Skeletal muscle tissue (tissue), 4 donors: Measurements from ENCODE around the gene BAIAP3. TPM values are rescaled to one million over a fixed set of nuclear protein-coding genes. Genes with fewer than 3 reads are reported as not detected.

Source experiments
- H3K27ac ChIP-seq: one replicate; pipeline ENCODE4 v1.7.0; 2013; ENCODE audit warnings: mild to moderate bottlenecking, low read depth, low read length, inconsistent platforms
- H3K27me3 ChIP-seq, 3 donors: one replicate each; pipeline ENCODE4 v1.7.0; 2013; ENCODE audit warnings: low read length in 3 of 3; ENCODE audit not compliant: control insufficient read depth in 3 of 3, insufficient read depth in 3 of 3
- H3K36me3 ChIP-seq, 3 donors: one replicate each; pipeline ENCODE4 v1.7.0; 2013; ENCODE audit warnings: low read length in 3 of 3; ENCODE audit not compliant: control insufficient read depth in 3 of 3, insufficient read depth in 3 of 3
- H3K4me1 ChIP-seq, 3 donors: one replicate each; pipeline ENCODE4 v1.7.0; 2013; ENCODE audit warnings: low read length in 3 of 3, mild to moderate bottlenecking in 3 of 3; ENCODE audit not compliant: control insufficient read depth in 3 of 3, insufficient read depth in 3 of 3
- H3K4me3 ChIP-seq, 3 donors: one replicate each; pipeline ENCODE4 v1.7.0; 2013; ENCODE audit warnings: low read length in 3 of 3
- H3K9ac ChIP-seq, 3 donors: one replicate each; pipeline ENCODE4 v1.7.0; 2013; ENCODE audit warnings: low read length in 3 of 3, mild to moderate bottlenecking in 3 of 3, moderate library complexity in 2 of 3, low read depth in 1 of 3
- H3K9me3 ChIP-seq, 3 donors: one replicate each; pipeline ENCODE4 v1.7.0; 2013; ENCODE audit warnings: low read length in 3 of 3; ENCODE audit not compliant: control insufficient read depth in 3 of 3
- total RNA-seq: library from RNA; depleted of rRNA; stranded (reverse); fragments of >200 nt; gene quantifications from one replicate; pipeline ENCODE4 v1.2.3, GENCODE V29; 2014
- donor health status: Osteomylitis.

Gene BAIAP3
- total RNA-seq, 1 donor from 2014 or later, result 1.0 TPM

DNA sequence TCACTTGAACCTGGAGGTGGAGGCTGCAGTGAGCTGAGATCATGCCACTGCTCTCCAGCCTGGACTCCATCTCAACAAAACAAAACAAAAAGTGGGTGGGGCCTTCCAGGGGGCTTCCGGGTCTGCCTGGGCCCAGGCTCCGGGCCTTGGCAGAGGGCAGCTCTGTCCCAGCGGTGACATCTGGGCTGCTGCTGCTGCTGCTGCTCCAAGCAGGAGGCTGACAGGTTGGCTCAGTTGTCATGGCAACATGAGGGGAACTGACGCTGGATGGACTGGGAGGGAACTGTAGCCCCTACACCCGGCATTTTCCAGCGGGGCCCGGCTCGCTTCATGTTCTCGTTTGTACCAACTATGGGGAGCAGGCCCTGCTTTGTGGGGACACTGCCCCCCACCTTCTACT, 4.0 kb downstream of the BAIAP3 start:
- H3K9me3 ChIP-seq, result no peaks in the 10 kb centered on the region
- peaks cover 0 to 7% (median 3%) of the 10 kb centered on the region in 3 donors for H3K4me1 ChIP-seq
- H3K36me3 ChIP-seq, result peaks cover 0 to 3% (median 0%) of the 10 kb centered on the region in 3 donors
- H3K27me3 ChIP-seq, result peaks cover 36 to 55% (median 43%) of the 10 kb centered on the region in 3 donors
- no peak overlapping the region for H3K9ac ChIP-seq
- no peak overlapping the region for H3K4me3 ChIP-seq
- H3K27ac ChIP-seq, result no peak overlapping the region

- H3K27me3 ChIP-seq, result peaks cover 30 to 48% (median 35%) of the 10 kb centered on the region in 3 donors
- H3K36me3 ChIP-seq, result peaks cover 0 to 3% (median 0%) of the 10 kb centered on the region in 3 donors
- peaks cover 0 to 9% (median 6%) of the 10 kb centered on the region in 3 donors for H3K4me1 ChIP-seq
- H3K27ac ChIP-seq, result no peak overlapping the region
- H3K4me3 ChIP-seq, result no peak overlapping the region
- H3K9ac ChIP-seq, result no peak overlapping the region
- no peaks in the 10 kb centered on the region for H3K9me3 ChIP-seq
These were observed 4.8 kb downstream of the BAIAP3 start for GRCh38 chr16:1338119-1338730.

- no peak overlapping the region for H3K27ac ChIP-seq
- no peak overlapping the region for H3K9ac ChIP-seq
- no peak overlapping the region for H3K4me3 ChIP-seq
- peaks cover 25 to 42% (median 31%) of the 10 kb centered on the region in 3 donors for H3K27me3 ChIP-seq
- H3K9me3 ChIP-seq, result no peaks in the 10 kb centered on the region
- H3K36me3 ChIP-seq, result peaks cover 0 to 3% (median 0%) of the 10 kb centered on the region in 3 donors
- H3K4me1 ChIP-seq, result peaks cover 5 to 17% (median 11%) of the 10 kb centered on the region in 3 donors
These were observed 5.6 kb downstream of the BAIAP3 start for GRCh38 chr16:1338855-1339675.

DNA sequence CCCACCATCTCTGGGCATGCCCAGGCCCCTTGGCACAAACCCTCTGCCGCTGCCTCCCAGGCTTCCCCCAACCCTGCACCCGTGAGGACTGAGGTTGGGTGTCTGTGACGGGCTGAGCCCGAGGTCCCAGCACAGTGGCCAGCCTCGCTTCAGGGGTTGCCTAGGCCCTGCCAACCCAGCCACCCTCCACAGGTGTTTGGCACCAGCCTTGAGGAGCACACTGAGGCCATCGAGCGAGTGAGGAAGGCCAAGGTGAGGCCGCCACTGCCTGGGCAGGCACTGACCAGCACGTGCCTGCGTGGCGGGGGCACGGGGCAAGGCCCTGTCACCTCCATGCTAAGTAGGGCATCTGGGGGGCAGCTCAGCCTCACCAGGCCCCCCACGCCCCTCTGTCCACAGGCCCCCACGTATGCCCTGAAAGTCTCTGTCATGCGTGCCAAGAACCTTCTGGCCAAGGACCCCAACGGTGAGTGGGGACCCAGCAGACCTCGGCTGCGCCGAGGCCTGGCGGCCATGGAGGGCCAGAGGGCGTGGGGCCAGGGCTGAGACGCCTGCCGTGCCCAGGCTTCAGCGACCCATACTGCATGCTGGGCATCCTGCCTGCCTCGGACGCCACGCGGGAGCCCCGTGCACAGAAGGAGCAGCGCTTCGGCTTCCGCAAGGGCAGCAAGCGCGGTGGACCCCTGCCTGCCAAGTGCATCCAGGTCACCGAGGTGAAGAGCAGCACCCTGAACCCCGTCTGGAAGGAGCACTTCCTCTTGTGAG, 7.5 kb downstream of the BAIAP3 start:
- H3K27ac ChIP-seq, result no peak overlapping the region
- no peak overlapping the region for H3K4me3 ChIP-seq
- H3K36me3 ChIP-seq, result peaks cover 0 to 3% (median 0%) of the 10 kb centered on the region in 3 donors
- H3K9ac ChIP-seq, result no peak overlapping the region
- H3K27me3 ChIP-seq, result peaks cover 11 to 24% (median 16%) of the 10 kb centered on the region in 3 donors
- peaks cover 5 to 23% (median 13%) of the 10 kb centered on the region in 3 donors for H3K4me1 ChIP-seq
- H3K9me3 ChIP-seq, result no peaks in the 10 kb centered on the region

GRCh38 chr16:1341495-1342420, 8.3 kb downstream of the BAIAP3 start:
- Histone ChIP-seq H3K9me3 (no peaks in the 10 kb centered on the region), H3K9ac (no peak overlapping the region), H3K4me3 (no peak overlapping the region), H3K27ac (no peak overlapping the region), H3K36me3 (peaks cover 0 to 3% (median 0%) of the 10 kb centered on the region in 3 donors), H3K4me1 (peaks cover 5 to 23% (median 13%) of the 10 kb centered on the region in 3 donors), H3K27me3 (peaks cover 7 to 17% (median 10%) of the 10 kb centered on the region in 3 donors)

GRCh38 chr16:1342526-1343427, 9.3 kb downstream of the BAIAP3 start:
- Histone ChIP-seq H3K27me3 (peaks cover 3 to 11% (median 8%) of the 10 kb centered on the region in 3 donors), H3K9me3 (no peaks in the 10 kb centered on the region), H3K4me3 (peak overlapping the region; percentile 10 to 75 (median 74)), H3K36me3 (peaks cover 0 to 3% (median 2%) of the 10 kb centered on the region in 3 donors), H3K27ac (no peak overlapping the region), H3K9ac (peak overlapping the region in 1 of 3 donors; percentile 69), H3K4me1 (peaks cover 5 to 23% (median 13%) of the 10 kb centered on the region in 3 donors)

GRCh38 chr16:1343428-1344242, 10.2 kb downstream of the BAIAP3 start:
- peak overlapping the region in 1 of 3 donors; percentile 69 for H3K9ac ChIP-seq
- H3K36me3 ChIP-seq, result peaks cover 0 to 11% (median 10%) of the 10 kb centered on the region in 3 donors
- peak overlapping the region; percentile 10 to 75 (median 74) for H3K4me3 ChIP-seq
- no peak overlapping the region for H3K27ac ChIP-seq
- H3K4me1 ChIP-seq, result peaks cover 5 to 23% (median 13%) of the 10 kb centered on the region in 3 donors
- H3K27me3 ChIP-seq, result peaks cover 3 to 6% (median 3%) of the 10 kb centered on the region in 3 donors
- H3K9me3 ChIP-seq, result no peaks in the 10 kb centered on the region

- no peaks in the 10 kb centered on the region for H3K9me3 ChIP-seq
- peaks cover 0 to 3% (median 0%) of the 10 kb centered on the region in 3 donors for H3K27me3 ChIP-seq
- peak overlapping the region in 1 of 3 donors; percentile 40 for H3K9ac ChIP-seq
- no peak overlapping the region for H3K4me3 ChIP-seq
- peaks cover 8 to 19% (median 17%) of the 10 kb centered on the region in 3 donors for H3K36me3 ChIP-seq
- peaks cover 5 to 23% (median 13%) of the 10 kb centered on the region in 3 donors for H3K4me1 ChIP-seq
- no peak overlapping the region for H3K27ac ChIP-seq
These were observed 11.1 kb downstream of the BAIAP3 start for GRCh38 chr16:1344499-1344898.
